H1 (cell line): Measurements from ENCODE around the gene GNG7.

Experiments
- CHD2 ChIP-seq: IDR thresholded peaks from 2 replicates; pipeline ENCODE4 v1.6.1; 2012; ENCODE audit warnings: low read length, improper control_type of control experiment
- EGR1 ChIP-seq: IDR thresholded peaks from 2 replicates; pipeline ENCODE4 v1.6.1; 2011; ENCODE audit warnings: low read depth, low read length, borderline replicate concordance
- EP300 ChIP-seq, 2 experiments: IDR thresholded peaks; 1 replicate in 1 of 2; 2 replicates in 1 of 2; pipeline ENCODE4 v1.6.1; 2011 to 2012; ENCODE audit warnings: low read depth in 2 of 2, low read length in 2 of 2, mild to moderate bottlenecking in 2 of 2, borderline replicate concordance in 1 of 2, inconsistent platforms in 1 of 2, moderate library complexity in 1 of 2
- EZH2 ChIP-seq: fragments of 200-600 bp; sonication (generic); IDR thresholded peaks from 2 replicates; pipeline ENCODE4 v1.7.1; 2012; ENCODE audit warnings: low read depth, mild to moderate bottlenecking, moderate library complexity, low read length, inconsistent platforms; ENCODE audit not compliant: severe bottlenecking
- GTF2F1 ChIP-seq: IDR thresholded peaks from 2 replicates; pipeline ENCODE4 v1.6.1; 2012; ENCODE audit warnings: low read depth, low read length, improper control_type of control experiment, borderline replicate concordance
- POLR2A ChIP-seq, 2 experiments: IDR thresholded peaks; 1 replicate in 1 of 2; 2 replicates in 1 of 2; pipeline ENCODE4 v1.6.1; 2011; ENCODE audit warnings: low read depth in 2 of 2, low read length in 2 of 2, mild to moderate bottlenecking in 2 of 2; ENCODE audit errors: control extremely low read depth in 1 of 2
- RBBP5 ChIP-seq: IDR thresholded peaks from 2 replicates; pipeline ENCODE4 v1.7.1; 2012; ENCODE audit warnings: low read depth, mild to moderate bottlenecking, inconsistent platforms, low read length, moderate library complexity, borderline replicate concordance
- SAP30 ChIP-seq: fragments of 300-600 bp; sonication (generic); IDR thresholded peaks from 2 replicates; pipeline ENCODE4 v1.7.1; 2012; ENCODE audit warnings: low read length, moderate library complexity, mild to moderate bottlenecking, inconsistent platforms; ENCODE audit not compliant: insufficient read depth, insufficient replicate concordance
- TAF1 ChIP-seq: IDR thresholded peaks from 2 replicates; pipeline ENCODE4 v1.6.1; 2011; ENCODE audit warnings: mild to moderate bottlenecking, low read depth, low read length
- TBP ChIP-seq: IDR thresholded peaks from 2 replicates; pipeline ENCODE4 v1.6.1; 2011; ENCODE audit warnings: low read depth, low read length, improper control_type of control experiment
- TCF12 ChIP-seq: IDR thresholded peaks from 2 replicates; pipeline ENCODE4 v1.6.1; 2011; ENCODE audit warnings: low read depth, mild to moderate bottlenecking, low read length
- TF ChIP-seq, protein P1 (sequence below), 3 experiments: IDR thresholded peaks; 1 replicate in 2 of 3; 2 replicates in 1 of 3; pipeline versions ENCODE4 v1.5.1 to v1.6.1; 2011; ENCODE audit warnings: low read length in 3 of 3, mild to moderate bottlenecking in 3 of 3, inconsistent platforms in 2 of 3, low read depth in 1 of 3, moderate library complexity in 1 of 3; ENCODE audit not compliant: insufficient read depth in 1 of 3; ENCODE audit errors: control extremely low read depth in 1 of 3

DNA sequence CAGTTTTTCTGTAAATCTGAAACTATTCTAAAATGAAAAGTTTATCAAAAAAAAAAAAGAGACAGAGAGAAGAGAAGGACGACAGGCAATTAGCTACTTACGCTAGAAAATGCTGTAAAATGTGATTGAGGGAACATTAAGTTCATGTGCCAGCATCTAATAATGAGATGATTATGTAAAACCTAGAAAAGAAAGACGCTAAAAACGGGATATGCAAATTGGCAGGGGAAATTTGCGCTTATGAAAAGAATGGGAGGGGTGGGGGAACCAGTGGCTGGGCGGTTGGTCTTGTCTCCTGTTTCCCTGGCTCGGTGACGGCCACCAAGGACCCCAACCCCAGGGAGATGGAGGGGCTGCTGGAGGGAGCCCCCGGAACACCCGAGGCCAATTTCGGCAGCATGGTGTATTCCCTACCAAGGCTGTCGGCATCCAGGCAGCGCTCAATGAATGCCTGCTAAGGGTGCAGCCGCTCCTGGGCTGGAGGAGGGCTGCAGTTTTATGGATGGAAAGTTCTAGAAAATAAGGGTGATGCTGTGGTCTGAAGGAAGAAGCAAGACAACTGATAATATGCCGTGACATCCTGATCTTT is 34.2 kb downstream of the GNG7 start:
- TF ChIP-seq EGR1 (no peak), EP300 (IDR thresholded peaks at IDR 0.05; ENCODE audit: borderline replicate concordance in 1 of 2, low read depth in 2 of 2, low read length in 2 of 2) (no peak), POLR2A (IDR thresholded peaks at IDR 0.05; ENCODE audit: control extremely low read depth in 1 of 2, low read depth in 2 of 2, low read length in 2 of 2) (no peak), CHD2 (no peak), SAP30 (no peak), TAF1 (no peak), TCF12 (no peak), EZH2 (no peak), GTF2F1 (no peak), TBP (no peak), RBBP5 (no peak)
- TF ChIP-seq, protein P1, sequence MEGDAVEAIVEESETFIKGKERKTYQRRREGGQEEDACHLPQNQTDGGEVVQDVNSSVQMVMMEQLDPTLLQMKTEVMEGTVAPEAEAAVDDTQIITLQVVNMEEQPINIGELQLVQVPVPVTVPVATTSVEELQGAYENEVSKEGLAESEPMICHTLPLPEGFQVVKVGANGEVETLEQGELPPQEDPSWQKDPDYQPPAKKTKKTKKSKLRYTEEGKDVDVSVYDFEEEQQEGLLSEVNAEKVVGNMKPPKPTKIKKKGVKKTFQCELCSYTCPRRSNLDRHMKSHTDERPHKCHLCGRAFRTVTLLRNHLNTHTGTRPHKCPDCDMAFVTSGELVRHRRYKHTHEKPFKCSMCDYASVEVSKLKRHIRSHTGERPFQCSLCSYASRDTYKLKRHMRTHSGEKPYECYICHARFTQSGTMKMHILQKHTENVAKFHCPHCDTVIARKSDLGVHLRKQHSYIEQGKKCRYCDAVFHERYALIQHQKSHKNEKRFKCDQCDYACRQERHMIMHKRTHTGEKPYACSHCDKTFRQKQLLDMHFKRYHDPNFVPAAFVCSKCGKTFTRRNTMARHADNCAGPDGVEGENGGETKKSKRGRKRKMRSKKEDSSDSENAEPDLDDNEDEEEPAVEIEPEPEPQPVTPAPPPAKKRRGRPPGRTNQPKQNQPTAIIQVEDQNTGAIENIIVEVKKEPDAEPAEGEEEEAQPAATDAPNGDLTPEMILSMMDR (IDR thresholded peaks at IDR 0.05; ENCODE audit: control extremely low read depth in 1 of 3, insufficient read depth in 1 of 3, low read depth in 1 of 3, low read length in 3 of 3), result no peak
